Lower leg skin (tissue), 4 donors: ENCODE results near the gene EBI3. TPM values are rescaled to one million over a fixed set of nuclear protein-coding genes. Genes with fewer than 3 reads are reported as not detected.
"Not testable (repeated sequence)": the region's sequence is repeated elsewhere in the genome, so short reads cannot be mapped to it uniquely, and the experiment has no call there.

Experiments
- DNase-seq, 2 donors: peaks; one replicate each; pipeline ENCODE4 v3.0.0-alpha.2; 2019; ENCODE audit warnings: low spot score in 2 of 2
- H3K4me3 ChIP-seq: fragments of 200-600 bp; sonication (generic); 2 replicates; pipeline ENCODE4 v1.5.1; 2017; ENCODE audit warnings: mild to moderate bottlenecking, low read depth; ENCODE audit not compliant: poor library complexity, severe bottlenecking
- CTCF ChIP-seq, 3 donors: fragments of 450-650 bp; IDR thresholded peaks; one replicate each; pipeline ENCODE4 v1.5.1; 2016; ENCODE audit warnings: antibody characterized with exemption in 3 of 3, mild to moderate bottlenecking in 3 of 3, moderate library complexity in 2 of 3
- POLR2A ChIP-seq, 2 donors: fragments of 450-650 bp; IDR thresholded peaks; one replicate each; pipeline ENCODE4 v1.6.1; 2016 to 2017; ENCODE audit warnings: antibody characterized with exemption in 2 of 2, mild to moderate bottlenecking in 1 of 2, moderate library complexity in 1 of 2
- WGBS, 2 donors: methylation state at CpG; one replicate each; pipeline ENCODE4 v1.1.5; 2018; 5-methylcytosine and 5-hydroxymethylcytosine counted together
- intact Hi-C: fragments of 100-400 bp; cut with DNase I; formaldehyde crosslinking; loops from one replicate; pipeline ENCODE4 v1.15.0; 2023; ENCODE audit warnings: low total_unique reads
- total RNA-seq, 4 donors: library from RNA; depleted of rRNA; stranded (reverse); fragments of >200 nt; gene quantifications; one replicate each; pipeline ENCODE4 v1.1.0, GENCODE V29; 2016

The EBI3 gene
- total RNA-seq, 4 donors from 2014 or later = 2.2 TPM; not detected in 3

- DNase-seq = no peak
- TF ChIP-seq POLR2A (IDR thresholded peaks at IDR 0.05) (no peak), CTCF (IDR thresholded peaks at IDR 0.05) (no peak)
- intact Hi-C loops = no loop called here
- H3K4me3 ChIP-seq = no peak overlapping the region
- WGBS, 2 donors = 85 to 86% methylated on average over 3 of the region's 3 CpGs
Measured at GRCh38 chr19:4213116-4213515, 16.2 kb upstream of the EBI3 start.

DNA sequence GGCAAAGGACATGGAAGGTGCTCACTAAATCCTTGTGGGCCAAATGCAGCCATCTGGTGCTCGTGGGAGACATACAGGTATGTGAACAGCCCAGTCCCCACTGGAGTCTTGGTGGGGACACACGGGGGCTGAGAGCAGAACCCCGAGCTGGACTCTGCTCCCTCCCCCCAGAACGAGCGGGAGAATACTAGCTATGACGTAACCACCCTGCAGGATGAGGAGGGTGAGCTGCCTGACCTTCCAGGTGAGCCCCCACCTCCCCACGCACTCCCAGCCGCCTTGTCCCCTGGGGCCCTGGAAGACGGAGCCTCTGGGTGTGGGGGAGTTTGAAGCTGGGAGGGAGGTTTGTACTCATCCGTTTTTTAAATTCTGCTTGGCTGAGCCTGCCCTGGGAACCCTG, 13.5 kb upstream of the EBI3 start:
- WGBS, 2 donors = 50 to 61% methylated on average over 10 of the region's 10 CpGs
- DNase-seq = no peak
- TF ChIP-seq POLR2A (IDR thresholded peaks at IDR 0.05) = no peak
- no peak overlapping the region for H3K4me3 ChIP-seq
- intact Hi-C loops = no loop called here

GRCh38 chr19:4216846-4217245, 12.5 kb upstream of the EBI3 start:
- H3K4me3 ChIP-seq = no peak overlapping the region
- TF ChIP-seq POLR2A (IDR thresholded peaks at IDR 0.05) (no peak), CTCF (IDR thresholded peaks at IDR 0.05) (no peak)
- DNase-seq = no peak
- WGBS, 2 donors = 80 to 82% methylated on average over 6 of the region's 6 CpGs
- intact Hi-C loops = no loop called here

DNA sequence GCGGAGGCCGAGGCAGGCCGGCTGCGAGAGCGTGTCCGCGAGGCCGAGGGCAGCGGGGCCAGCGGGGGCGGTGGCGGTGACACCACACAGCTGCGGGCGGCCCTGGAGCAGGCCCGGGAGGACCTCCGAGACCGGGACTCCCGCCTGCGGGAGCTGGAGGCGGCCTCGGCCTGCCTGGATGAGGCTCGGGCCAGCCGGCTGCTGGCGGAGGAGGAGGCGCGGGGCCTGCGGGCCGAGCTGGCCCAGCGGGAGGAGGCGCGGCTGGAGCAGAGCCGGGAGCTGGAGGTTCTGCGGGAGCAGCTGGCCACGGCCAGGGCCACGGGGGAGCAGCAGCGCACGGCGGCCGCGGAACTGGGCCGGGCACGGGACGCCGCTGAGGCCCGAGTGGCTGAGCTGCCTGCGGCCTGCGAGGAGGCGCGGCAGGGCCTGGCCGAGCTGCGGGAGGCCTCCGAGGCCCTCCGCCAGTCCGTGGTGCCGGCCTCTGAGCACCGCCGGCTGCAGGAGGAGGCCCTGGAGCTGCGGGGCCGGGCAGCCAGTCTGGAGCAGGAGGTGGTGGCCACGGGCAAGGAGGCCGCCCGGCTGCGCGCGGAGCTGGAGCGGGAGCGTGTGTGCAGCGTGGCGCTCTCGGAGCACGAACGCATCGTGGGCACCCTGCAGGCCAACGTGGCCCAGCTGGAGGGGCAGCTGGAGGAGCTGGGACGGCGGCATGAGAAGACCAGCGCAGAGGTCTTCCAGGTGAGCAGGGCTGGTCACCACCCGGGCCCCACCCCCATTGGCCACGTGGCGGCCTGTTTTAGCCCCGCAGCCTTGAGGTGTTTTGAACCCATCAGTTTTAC, 11.7 kb upstream of the EBI3 start:
- TF ChIP-seq CTCF (IDR thresholded peaks at IDR 0.05) (no peak), POLR2A (IDR thresholded peaks at IDR 0.05) (no peak)
- no peak overlapping the region for H3K4me3 ChIP-seq
- intact Hi-C loops = no loop called here
- 92 to 96% methylated on average over 72 to 81 of the region's 81 CpGs for WGBS, 2 donors
- DNase-seq = no peak

GRCh38 chr19:4218523-4218922, 10.8 kb upstream of the EBI3 start:
- WGBS, 2 donors = 82 to 84% methylated on average over 1 of the region's 1 CpG
- H3K4me3 ChIP-seq, DNase-seq, intact Hi-C loops: not testable (repeated sequence)

GRCh38 chr19:4220188-4220587, 9.1 kb upstream of the EBI3 start:
- WGBS, 2 donors = 89% methylated on average over 7 of the region's 7 CpGs
- no peak for TF ChIP-seq CTCF (IDR thresholded peaks at IDR 0.05)
- no peak for TF ChIP-seq POLR2A (IDR thresholded peaks at IDR 0.05)
- intact Hi-C loops = no loop called here
- no peak overlapping the region for H3K4me3 ChIP-seq
- DNase-seq = no peak

DNA sequence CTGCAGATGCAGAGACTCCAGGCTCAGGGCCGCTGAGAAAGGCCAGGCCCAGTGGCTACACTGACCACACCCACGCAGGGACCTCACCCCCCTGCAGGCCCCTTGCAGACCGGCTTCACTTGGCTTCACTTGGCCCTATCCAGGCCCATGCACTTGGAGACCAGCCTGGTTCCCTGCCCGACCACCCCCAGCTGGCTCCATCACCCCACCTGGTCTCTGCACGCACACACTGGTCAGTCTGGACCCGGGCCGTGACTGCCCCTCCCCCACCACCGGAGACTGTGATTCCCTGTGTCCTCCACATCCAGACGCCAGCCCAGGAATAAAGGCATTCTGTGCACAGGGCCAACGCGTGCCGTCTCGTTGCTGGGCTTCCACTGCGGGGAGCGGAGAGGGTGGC, 4.9 kb upstream of the EBI3 start:
- no peak for DNase-seq
- no peak overlapping the region for H3K4me3 ChIP-seq
- intact Hi-C loops = no loop called here
- WGBS, 2 donors = 73 to 75% methylated on average over 14 to 15 of the region's 15 CpGs
- TF ChIP-seq POLR2A (IDR thresholded peaks at IDR 0.05) (no peak), CTCF (IDR thresholded peaks at IDR 0.05) (no peak)
